Measurements from ENCODE around the gene ANKMY1. TPM values are rescaled to one million over a fixed set of nuclear protein-coding genes. Genes with fewer than 3 reads are reported as not detected.

The ANKMY1 gene
- total RNA-seq, 4 donors from 2014 or later: 7.0 to 12.0 (median 8.9) TPM

DNA sequence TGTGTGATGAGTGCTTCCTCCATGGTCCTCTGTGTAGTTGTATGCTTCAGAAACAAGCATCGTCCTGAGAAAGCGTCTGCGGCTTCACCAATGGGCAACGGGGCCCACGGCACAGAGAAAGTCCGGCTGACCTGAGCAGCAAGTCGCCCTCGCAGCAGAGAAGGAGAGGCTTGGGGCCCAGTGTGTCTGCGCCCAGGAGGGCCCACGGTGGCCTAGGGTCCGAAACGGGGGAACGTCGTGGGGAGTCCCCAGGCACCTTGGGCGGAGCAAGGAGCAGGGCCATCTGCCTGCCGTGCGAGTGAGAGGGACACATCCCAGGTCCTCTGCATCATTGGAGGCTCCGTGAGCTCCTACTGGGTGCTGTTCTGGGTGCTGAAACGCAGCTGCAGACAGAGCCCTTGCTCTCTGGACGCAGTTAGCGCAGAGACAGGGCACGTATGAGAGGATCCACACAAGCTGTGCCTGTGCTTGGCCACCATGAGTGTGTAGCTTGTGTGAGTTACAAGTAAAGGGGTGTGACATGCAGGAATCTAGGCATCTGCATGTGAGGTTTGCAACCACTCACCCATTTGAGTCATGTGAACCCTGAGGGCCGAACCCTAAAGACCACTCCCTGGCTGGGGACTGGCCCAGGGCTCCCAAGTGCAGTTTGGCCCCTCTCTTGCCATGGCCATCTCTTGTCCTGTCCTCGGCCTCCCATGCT is 111.7 kb downstream of the ANKMY1 start:
- no peaks in the 10 kb centered on the region for H3K9me3 ChIP-seq
- no peak overlapping the region for H3K27ac ChIP-seq
- no peak overlapping the region for H3K4me3 ChIP-seq
- no peak for TF ChIP-seq POLR2AphosphoS5 (IDR thresholded peaks at IDR 0.05)
- 77% methylated on average over 7 of the region's 24 CpGs; no CpG with 5 or more reads in 1 of the 2 donors for WGBS, 2 donors (ENCODE audit: low coverage in 1 of 2)
- H3K36me3 ChIP-seq: peaks cover 0 to 22% of the 10 kb centered on the region in 2 donors
- no peaks in the 10 kb centered on the region for H3K27me3 ChIP-seq
- peaks cover 0 to 29% (median 0%) of the 10 kb centered on the region in 3 donors for H3K4me1 ChIP-seq
- ATAC-seq: no peak

DNA sequence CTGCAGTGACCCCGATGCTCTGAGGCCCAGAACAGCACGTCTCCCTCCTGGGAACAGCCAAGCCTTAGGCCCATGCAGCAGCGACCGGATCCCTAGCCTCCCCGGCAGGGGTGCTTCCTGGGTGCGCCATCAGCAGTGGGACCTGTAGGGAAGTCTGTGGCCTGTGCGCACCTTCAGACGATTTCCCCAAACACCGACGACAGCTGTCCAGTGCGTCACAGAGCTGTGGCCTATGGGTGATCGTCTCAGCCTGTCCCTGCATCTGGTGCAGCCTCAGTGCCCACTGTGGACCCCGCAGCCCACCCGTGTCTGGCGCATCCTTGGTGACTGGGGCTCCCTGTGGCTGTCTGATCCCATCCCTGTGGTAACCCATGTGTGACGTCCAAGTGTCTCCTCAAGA is 113.3 kb downstream of the ANKMY1 start:
- no peak for ATAC-seq
- no peak overlapping the region for H3K27ac ChIP-seq
- no CpG with 5 or more reads among the region's 16 CpGs for WGBS, 2 donors (ENCODE audit: low coverage in 1 of 2)
- H3K27me3 ChIP-seq: no peaks in the 10 kb centered on the region
- H3K4me3 ChIP-seq: no peak overlapping the region
- TF ChIP-seq POLR2A (IDR thresholded peaks at IDR 0.05) (no peak), POLR2AphosphoS5 (IDR thresholded peaks at IDR 0.05) (no peak), EP300 (IDR thresholded peaks at IDR 0.05) (no peak)
- TF ChIP-seq, protein P1, sequence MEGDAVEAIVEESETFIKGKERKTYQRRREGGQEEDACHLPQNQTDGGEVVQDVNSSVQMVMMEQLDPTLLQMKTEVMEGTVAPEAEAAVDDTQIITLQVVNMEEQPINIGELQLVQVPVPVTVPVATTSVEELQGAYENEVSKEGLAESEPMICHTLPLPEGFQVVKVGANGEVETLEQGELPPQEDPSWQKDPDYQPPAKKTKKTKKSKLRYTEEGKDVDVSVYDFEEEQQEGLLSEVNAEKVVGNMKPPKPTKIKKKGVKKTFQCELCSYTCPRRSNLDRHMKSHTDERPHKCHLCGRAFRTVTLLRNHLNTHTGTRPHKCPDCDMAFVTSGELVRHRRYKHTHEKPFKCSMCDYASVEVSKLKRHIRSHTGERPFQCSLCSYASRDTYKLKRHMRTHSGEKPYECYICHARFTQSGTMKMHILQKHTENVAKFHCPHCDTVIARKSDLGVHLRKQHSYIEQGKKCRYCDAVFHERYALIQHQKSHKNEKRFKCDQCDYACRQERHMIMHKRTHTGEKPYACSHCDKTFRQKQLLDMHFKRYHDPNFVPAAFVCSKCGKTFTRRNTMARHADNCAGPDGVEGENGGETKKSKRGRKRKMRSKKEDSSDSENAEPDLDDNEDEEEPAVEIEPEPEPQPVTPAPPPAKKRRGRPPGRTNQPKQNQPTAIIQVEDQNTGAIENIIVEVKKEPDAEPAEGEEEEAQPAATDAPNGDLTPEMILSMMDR (IDR thresholded peaks at IDR 0.05): no peak
- no peaks in the 10 kb centered on the region for H3K9me3 ChIP-seq
- peaks cover 0 to 27% of the 10 kb centered on the region in 2 donors for H3K36me3 ChIP-seq
- peaks cover 0 to 23% (median 0%) of the 10 kb centered on the region in 3 donors for H3K4me1 ChIP-seq

DNA sequence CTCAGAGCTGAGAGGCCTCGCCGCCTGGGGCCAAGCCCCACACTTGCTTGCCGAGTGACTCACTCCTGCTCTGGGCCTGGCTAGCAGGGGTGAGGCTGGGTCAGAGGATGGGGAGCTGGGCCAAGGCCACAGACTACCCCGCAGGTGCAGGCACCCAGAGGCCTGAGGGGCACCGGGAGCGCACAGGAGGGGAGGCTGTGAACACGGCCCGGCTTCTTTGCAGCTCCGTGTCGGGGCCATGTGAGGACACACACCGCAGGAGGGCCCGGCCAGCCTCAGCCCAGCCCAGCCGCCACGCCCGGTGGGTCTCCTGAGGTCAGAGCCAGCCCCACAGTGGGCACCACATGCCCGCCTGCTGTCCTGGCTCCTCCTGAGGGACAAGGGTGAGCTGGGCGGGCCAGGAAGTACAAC is 113.9 kb downstream of the ANKMY1 start:
- ATAC-seq: no peak
- peaks cover 0 to 27% (median 0%) of the 10 kb centered on the region in 3 donors for H3K4me1 ChIP-seq
- no peaks in the 10 kb centered on the region for H3K27me3 ChIP-seq
- TF ChIP-seq POLR2AphosphoS5 (IDR thresholded peaks at IDR 0.05) (no peak), POLR2A (IDR thresholded peaks at IDR 0.05) (no peak), EP300 (IDR thresholded peaks at IDR 0.05) (no peak)
- TF ChIP-seq, protein P1 (IDR thresholded peaks at IDR 0.05): no peak
- no peaks in the 10 kb centered on the region for H3K9me3 ChIP-seq
- peaks cover 0 to 27% of the 10 kb centered on the region in 2 donors for H3K36me3 ChIP-seq
- H3K27ac ChIP-seq: no peak overlapping the region
- WGBS, 2 donors (ENCODE audit: low coverage in 1 of 2): 100% methylated on average over 1 of the region's 17 CpGs; no CpG with 5 or more reads in 1 of the 2 donors
- no peak overlapping the region for H3K4me3 ChIP-seq

DNA sequence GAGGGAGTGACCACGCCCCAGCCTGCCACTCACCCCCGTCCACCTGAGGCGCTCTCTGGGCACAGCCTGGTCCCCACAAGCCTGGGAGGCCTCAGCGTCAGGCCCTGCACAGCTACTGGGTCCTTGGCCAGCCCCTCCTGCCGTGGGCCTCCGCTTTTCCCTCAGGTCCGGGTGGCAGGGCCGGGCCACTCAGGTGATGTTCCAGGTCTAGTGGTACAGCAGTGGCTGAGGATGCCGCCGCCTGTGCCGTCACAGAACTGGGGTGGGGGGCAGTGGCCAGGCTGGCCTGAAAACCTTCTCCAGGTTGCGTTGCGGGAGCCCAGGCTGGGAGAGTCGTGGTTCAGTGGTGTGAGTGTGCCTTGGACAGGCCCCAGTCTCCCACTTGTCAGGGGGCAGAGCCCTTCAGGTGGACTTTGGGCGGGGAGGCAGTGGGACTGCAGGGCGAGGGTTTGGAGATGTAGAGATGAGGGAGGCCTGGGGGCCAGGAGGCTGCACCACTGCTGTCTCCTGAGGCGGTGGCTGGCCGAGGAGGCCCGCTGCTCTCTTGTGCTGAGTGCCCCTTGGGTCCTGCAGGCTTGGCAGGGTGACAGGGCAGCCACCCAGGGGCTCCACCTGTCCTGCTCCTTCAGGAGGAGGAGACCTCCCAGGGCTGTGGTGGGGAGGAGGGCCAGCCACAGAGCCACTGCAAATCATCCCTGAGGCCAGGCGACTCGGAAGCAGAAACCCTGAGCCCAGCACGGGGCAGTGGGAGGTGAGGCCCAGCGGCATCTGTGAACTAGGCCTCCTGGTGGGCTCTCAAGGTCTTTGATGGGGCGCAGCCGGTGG is 114.7 kb downstream of the ANKMY1 start:
- 79% methylated on average over 10 of the region's 25 CpGs; no CpG with 5 or more reads in 1 of the 2 donors for WGBS, 2 donors (ENCODE audit: low coverage in 1 of 2)

DNA sequence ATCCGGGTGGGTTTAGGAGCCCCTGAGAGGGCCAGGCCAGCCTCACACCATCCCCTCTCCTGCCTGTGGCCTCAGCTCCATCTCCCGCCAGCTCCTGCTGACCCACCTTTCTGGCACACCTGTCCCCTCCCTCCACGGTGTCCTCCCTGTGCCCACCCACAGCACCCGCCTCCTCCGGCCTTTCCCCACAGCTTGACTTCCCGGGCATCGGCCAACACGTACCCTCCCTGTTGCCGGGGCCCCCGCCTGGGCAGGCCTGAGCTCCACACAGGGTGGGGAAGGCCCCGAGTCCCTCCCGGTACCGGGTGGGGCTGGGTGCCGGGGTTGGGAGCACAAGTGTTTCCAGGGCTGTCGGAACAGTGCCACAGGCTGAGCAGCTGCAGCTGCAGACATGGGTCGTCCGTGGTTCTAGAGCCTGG is 115.8 kb downstream of the ANKMY1 start:
- Histone ChIP-seq H3K9me3 (no peaks in the 10 kb centered on the region), H3K4me1 (peaks cover 0 to 46% (median 6%) of the 10 kb centered on the region in 3 donors), H3K36me3 (peaks cover 0 to 27% of the 10 kb centered on the region in 2 donors), H3K27ac (no peak overlapping the region), H3K4me3 (no peak overlapping the region), H3K27me3 (peaks cover 13% of the 10 kb centered on the region)
- WGBS, 2 donors (ENCODE audit: low coverage in 1 of 2): 70% methylated on average over 6 of the region's 17 CpGs; no CpG with 5 or more reads in 1 of the 2 donors
- no peak for ATAC-seq
- TF ChIP-seq, protein P1 (IDR thresholded peaks at IDR 0.05): no peak
- TF ChIP-seq POLR2AphosphoS5 (IDR thresholded peaks at IDR 0.05) (no peak), EP300 (IDR thresholded peaks at IDR 0.05) (no peak), POLR2A (IDR thresholded peaks at IDR 0.05) (no peak)

More for the DNA sequence above, 114.7 kb downstream of the ANKMY1 start:
- H3K9me3 ChIP-seq: no peaks in the 10 kb centered on the region
- H3K36me3 ChIP-seq: peaks cover 0 to 27% of the 10 kb centered on the region in 2 donors
- H3K27ac ChIP-seq: no peak overlapping the region
- no peak overlapping the region for H3K4me3 ChIP-seq
- TF ChIP-seq POLR2A (IDR thresholded peaks at IDR 0.05) (no peak), POLR2AphosphoS5 (IDR thresholded peaks at IDR 0.05) (no peak), EP300 (IDR thresholded peaks at IDR 0.05) (no peak)
- TF ChIP-seq, protein P1 (IDR thresholded peaks at IDR 0.05): no peak
- H3K4me1 ChIP-seq: peaks cover 0 to 35% (median 0%) of the 10 kb centered on the region in 3 donors
- H3K27me3 ChIP-seq: peaks cover 2% of the 10 kb centered on the region
- ATAC-seq: no peak
